Stimulated activated CD4-positive, alpha-beta T cell treated with anti-CD3 and anti-CD28 coated beads, TNF-alpha, amount 100 ng/mL, for 4 hours (primary cell): ENCODE results near the gene XYLT1.
"Not testable (repeated sequence)": the region's sequence is repeated elsewhere in the genome, so short reads cannot be mapped to it uniquely, and the experiment has no call there.

Source experiments
- DNase-seq, 3 experiments: peaks; one replicate each; pipeline ENCODE4 v3.0.0-alpha.2; 2020; ENCODE audit warnings: low read depth in 3 of 3

Gene XYLT1

GRCh38 chr16:17491140-17491662, 20.4 kb upstream of the XYLT1 start:
- DNase-seq = no peak

- no peak for DNase-seq
Measured at GRCh38 chr16:17488506-17488905, 17.7 kb upstream of the XYLT1 start.

DNA sequence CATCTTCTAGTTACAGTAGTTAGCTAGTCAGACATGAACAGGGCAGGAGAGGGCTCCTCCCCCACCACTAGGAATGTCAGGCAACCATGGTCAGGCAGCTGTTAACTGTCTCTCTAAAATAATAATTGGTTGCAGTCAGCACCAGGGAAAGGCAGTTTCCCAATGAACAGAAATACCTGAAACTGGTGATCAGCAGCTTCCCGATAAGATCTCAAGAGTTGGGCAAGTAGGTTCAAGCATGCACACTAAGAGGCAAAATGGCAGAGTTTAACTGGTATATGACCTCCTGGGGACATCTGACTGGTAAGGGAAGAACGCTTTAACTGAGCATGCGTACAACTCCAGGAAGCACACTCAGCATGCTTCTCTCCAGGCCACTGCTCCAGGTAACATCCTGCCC, 12.6 kb upstream of the XYLT1 start:
- no peak for DNase-seq

- DNase-seq = not testable (repeated sequence)
Measured at GRCh38 chr16:17482341-17482740, 11.6 kb upstream of the XYLT1 start.

DNA sequence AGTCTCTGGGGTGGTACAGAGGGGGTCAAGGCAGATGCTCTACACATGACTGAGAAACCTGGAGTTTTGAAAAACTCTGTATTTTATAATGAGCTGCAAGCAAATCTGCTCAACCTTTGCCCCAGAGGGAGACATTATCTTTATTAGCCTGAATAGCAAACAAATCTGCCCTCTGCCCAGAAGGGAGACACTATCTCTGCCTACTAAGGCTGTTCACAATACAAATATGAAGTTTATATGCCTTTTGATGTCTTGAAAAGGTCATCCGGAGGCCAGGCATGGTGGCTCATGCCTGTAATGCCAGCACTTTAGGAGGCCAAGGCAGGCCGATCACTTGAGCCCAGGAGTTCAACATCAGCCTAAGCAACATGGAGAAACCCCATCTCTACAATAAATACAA, 11.0 kb upstream of the XYLT1 start:
- DNase-seq = no peak

DNA sequence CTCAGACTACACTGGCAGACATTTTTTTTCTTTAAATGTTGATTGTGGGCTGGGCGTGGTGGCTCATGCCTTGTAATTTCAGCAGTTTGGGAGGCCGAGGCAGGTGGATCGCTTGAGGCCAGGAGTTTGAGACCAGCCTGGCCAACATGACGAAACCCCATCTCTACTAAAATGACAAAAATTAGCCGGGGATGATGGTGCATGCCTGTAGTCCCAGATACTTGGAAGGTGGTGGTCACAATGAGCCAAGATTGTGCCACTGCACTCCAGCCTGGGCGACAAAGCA, 6.4 kb upstream of the XYLT1 start:
- not testable (repeated sequence) for DNase-seq

GRCh38 chr16:17476414-17477259, 5.9 kb upstream of the XYLT1 start:
- DNase-seq = no peak

- no peak for DNase-seq
Measured at GRCh38 chr16:17475104-17475503, 4.3 kb upstream of the XYLT1 start.

- DNase-seq = no peak
Measured at GRCh38 chr16:17474572-17474971, 3.8 kb upstream of the XYLT1 start.

- no peak for DNase-seq
Measured at GRCh38 chr16:17474037-17474436, 3.3 kb upstream of the XYLT1 start.

DNA sequence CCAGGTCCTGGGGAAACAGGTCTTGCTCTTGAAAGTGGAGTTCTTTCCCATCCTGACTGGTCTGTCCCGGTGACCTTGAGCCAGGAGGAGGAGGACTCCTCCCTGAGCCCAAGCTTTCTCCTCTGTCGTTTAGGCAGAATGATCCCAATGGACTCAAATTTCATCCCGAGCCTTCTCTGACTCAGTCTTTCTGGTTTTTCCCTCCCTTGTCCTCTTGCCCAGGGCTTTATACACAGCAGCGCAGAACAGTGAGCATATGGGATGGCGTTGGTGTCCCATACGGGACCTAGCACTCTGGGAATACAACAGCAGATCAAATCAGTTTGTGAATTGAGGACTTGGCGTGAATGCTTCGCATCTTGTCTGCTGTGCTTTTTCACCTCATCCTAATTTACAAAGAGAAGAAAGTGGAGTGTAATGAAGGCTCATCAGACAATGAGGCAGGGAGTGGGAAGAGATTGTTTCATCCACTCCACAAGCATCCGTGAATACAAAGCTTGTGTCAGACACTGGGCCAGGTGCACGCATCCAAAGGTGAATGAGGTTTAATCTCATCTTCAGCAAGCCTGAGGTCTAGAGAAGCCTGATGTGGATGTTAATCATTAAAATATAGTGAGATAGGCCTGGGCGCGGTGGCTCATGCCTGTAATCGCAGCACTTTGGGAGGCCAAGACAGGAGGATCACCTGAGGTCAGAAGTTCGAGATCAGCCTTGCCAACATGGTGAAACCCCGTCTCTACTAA, 1.1 kb upstream of the XYLT1 start:
- DNase-seq = no peak

DNA sequence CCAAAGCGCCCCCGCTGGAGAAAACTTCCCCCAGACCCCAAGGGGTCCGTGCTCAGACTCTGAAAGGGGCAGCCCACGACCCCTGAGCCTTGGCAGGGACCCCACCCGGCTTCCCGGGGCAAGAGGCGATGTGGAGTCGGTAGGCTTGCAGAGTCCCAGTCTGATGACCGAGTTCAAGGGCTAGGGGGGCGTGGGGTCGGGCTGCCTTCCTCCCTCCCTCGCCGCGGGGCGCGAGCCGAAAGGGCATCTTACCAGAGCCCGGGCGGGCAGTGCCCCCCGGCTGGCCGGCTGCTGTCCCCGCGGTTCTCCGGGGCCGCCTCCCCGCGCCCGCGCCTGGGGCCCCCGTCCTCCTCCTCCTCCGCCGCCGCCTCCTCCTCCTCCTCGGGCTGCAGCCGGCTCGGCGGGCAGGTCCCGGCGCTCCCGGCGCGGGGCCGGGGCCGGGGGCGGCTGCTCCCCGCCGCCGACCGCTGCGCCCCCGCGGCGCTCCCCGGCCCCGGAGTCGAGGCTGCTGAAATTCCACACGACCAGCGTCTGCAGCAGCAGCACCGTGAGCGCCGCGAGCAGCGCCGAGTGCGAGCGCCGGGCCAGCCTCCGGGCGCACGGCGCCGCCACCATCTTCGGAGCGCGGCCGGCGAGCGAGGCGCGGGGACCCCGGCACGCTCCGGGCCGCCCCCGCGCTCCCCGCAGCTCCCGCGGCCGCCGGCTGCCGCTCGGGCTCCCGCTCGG, 415 bp downstream of the XYLT1 start:
- DNase-seq = no peak

GRCh38 chr16:17469741-17470181, 999 bp downstream of the XYLT1 start:
- DNase-seq = no peak

DNA sequence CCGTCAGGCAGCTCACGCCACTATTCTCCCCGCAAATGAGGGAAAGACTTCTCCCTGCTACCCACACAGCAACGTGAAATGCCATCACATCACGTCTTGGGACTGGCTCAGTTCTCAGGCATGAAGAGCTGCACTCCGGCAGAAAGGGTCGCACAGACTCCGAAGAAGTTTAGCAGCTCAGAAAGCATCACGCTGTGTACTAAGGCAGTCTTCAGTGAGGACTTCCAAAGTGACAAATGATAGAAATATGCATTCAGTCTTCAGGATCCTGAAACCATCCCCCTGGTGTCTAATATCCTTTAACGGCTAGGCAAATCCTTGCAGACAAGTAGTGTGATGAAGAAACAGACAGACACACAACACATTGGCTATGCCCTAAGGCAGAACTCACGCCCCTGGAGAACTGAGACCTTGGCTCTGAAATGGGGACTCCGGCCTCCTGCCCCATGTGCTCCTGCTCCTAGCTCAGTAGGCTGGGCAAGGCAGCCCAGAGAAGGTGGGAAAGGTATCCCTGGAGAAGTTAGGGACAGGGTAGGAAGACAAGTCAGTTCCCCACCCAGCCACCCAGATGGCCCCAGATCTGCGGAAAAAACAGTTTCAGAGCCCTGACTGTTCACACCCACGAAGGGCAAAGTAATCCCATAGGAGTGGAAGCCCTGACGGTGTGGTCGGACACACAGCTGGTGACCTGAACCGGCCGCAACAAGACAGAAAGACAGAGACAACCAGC, 1.6 kb downstream of the XYLT1 start:
- DNase-seq = no peak

- DNase-seq = no peak
Measured at GRCh38 chr16:17468611-17469010, 2.1 kb downstream of the XYLT1 start.

GRCh38 chr16:17467923-17468540, 2.7 kb downstream of the XYLT1 start:
- no peak for DNase-seq

- no peak for DNase-seq
Measured at GRCh38 chr16:17466876-17467275, 3.9 kb downstream of the XYLT1 start.

DNA sequence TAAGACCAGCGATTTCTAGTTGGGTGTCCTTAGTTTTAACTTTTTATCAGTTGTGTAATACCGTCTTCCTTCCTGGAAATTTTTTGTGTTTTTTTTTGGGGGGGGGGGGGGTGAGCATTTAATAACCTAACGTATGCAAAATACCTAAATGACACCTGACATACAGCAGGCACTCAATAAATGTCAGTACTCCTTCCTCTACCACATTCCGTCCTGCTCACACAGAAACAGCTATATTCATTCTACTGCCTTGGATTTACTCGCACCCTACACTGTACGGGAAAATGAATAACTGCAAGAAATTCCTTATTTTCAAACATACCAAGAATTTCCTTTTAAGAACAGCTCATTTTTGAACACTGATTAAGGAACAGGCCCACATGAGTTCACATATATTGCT, 5.3 kb downstream of the XYLT1 start:
- DNase-seq = no peak

DNA sequence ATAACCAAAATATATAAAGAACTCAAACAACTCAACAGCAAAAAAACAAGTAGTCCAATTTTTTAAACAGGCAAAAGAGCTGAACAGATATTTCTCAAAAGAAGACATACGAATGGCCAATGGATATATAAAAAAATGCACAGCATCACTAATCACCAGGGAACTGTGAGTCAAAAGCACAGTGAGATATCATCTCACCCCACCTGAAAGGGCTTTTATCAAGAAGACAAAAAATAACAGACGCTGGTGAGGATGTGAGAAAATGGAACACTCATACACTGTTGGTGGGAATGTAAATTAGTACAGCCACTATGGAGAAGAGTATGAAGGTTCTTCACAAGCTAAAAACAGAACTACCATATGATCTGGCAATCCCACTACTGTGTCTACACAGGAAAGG, 7.4 kb downstream of the XYLT1 start:
- no peak for DNase-seq

- no peak for DNase-seq
Measured at GRCh38 chr16:17461951-17462729, 8.6 kb downstream of the XYLT1 start.

DNA sequence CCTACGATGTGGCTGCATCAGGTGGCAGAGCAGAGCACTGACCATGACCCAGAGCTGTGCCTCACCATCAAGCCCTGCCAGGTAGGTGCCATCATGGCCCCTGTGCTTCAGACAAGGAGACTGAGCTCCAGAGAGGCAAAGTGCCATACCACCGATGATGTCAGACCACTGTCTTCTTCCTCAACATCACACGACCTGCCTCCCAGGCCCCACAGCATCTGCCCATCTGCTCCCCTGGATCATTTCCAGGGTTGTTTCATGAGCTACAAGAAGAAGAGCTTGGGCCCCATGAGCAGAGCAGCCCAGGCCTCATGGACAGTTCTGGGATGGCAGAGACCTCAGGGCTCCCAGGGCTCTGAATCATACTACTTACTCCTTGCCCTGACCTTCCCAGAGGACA, 9.9 kb downstream of the XYLT1 start:
- no peak for DNase-seq
